Hepatocyte (in vitro differentiated cells): ENCODE data around the gene KDM4F. TPM values are rescaled to one million over a fixed set of nuclear protein-coding genes. Genes with fewer than 3 reads are reported as not detected.

Experiments used
- DNase-seq: peaks from one replicate; pipeline ENCODE4 v3.0.0-alpha.2; 2016; ENCODE audit warnings: low spot score
- H2AFZ ChIP-seq: fragments of 200-600 bp; sonication (generic); 2 replicates; pipeline ENCODE4 v1.6.0; 2016; ENCODE audit warnings: antibody characterized with exemption, mild to moderate bottlenecking
- H3K27ac ChIP-seq: fragments of 200-600 bp; sonication (generic); 2 replicates; pipeline ENCODE4 v1.5.1; 2016; ENCODE audit warnings: mild to moderate bottlenecking
- H3K27me3 ChIP-seq: fragments of 200-600 bp; sonication (generic); 2 replicates; pipeline ENCODE4 v1.6.1; 2016
- H3K36me3 ChIP-seq: fragments of 200-600 bp; sonication (generic); replicated peaks from 2 replicates; pipeline ENCODE4 v1.5.1; 2016; ENCODE audit warnings: low read depth; ENCODE audit not compliant: insufficient read depth
- H3K4me1 ChIP-seq: fragments of 200-600 bp; sonication (generic); 2 replicates; pipeline ENCODE4 v1.5.1; 2016; ENCODE audit warnings: mild to moderate bottlenecking, moderate library complexity; ENCODE audit not compliant: insufficient read depth
- H3K4me2 ChIP-seq: fragments of 200-600 bp; sonication (generic); 2 replicates; pipeline ENCODE4 v1.6.0; 2016
- H3K4me3 ChIP-seq: fragments of 200-600 bp; sonication (generic); 2 replicates; pipeline ENCODE4 v1.5.1; 2016; ENCODE audit warnings: mild to moderate bottlenecking
- H3K79me2 ChIP-seq: fragments of 200-600 bp; sonication (generic); 2 replicates; pipeline ENCODE4 v1.6.0; 2017; ENCODE audit warnings: mild to moderate bottlenecking
- H3K9me2 ChIP-seq: fragments of 200-600 bp; sonication (generic); replicated peaks from 2 replicates; pipeline ENCODE4 v1.6.0; 2017; ENCODE audit warnings: mild to moderate bottlenecking; ENCODE audit not compliant: insufficient read depth
- H3K9me3 ChIP-seq: fragments of 200-600 bp; sonication (generic); 2 replicates; pipeline ENCODE4 v1.5.1; 2016; ENCODE audit warnings: low read depth, mild to moderate bottlenecking
- H4K20me1 ChIP-seq: fragments of 200-600 bp; sonication (generic); 2 replicates; pipeline ENCODE4 v1.6.0; 2016; ENCODE audit warnings: mild to moderate bottlenecking; ENCODE audit not compliant: insufficient read depth, poor library complexity, severe bottlenecking
- CTCF ChIP-seq: fragments of 200-600 bp; sonication (generic); IDR thresholded peaks from 2 replicates; pipeline ENCODE4 v1.5.1; 2016; ENCODE audit warnings: antibody characterized with exemption, mild to moderate bottlenecking; ENCODE audit not compliant: poor library complexity
- EZH2 ChIP-seq: fragments of 200-600 bp; sonication (generic); IDR thresholded peaks from 2 replicates; pipeline ENCODE4 v1.6.1; 2016; ENCODE audit warnings: antibody characterized with exemption, mild to moderate bottlenecking, borderline replicate concordance
- EZH2phosphoT487 ChIP-seq: fragments of 200-600 bp; sonication (generic); IDR thresholded peaks from one replicate; pipeline ENCODE4 v1.6.1; 2018; ENCODE audit warnings: antibody characterized with exemption, mild to moderate bottlenecking, low read depth, moderate library complexity; ENCODE audit not compliant: unreplicated experiment, severe bottlenecking
- WGBS: methylation state at CpG from one replicate; pipeline ENCODE4 v1.1.6; 2016; ENCODE audit warnings: low lambda C conversion rate; ENCODE audit errors: missing lambda C conversion rate; 5-methylcytosine and 5-hydroxymethylcytosine counted together
- polyA plus RNA-seq: library from polyadenylated mRNA; unstranded; fragments of >200 nt; fragmentation: Nextera tagmentation; extraction: Ambion mirVana; gene quantifications from 2 replicates; pipeline ENCODE4 v1.2.1, GENCODE V29; 2016
- total RNA-seq: library from RNA; depleted of rRNA; stranded (reverse); fragments of >200 nt; gene quantifications from 2 replicates; pipeline ENCODE4 v1.2.3, GENCODE V29; 2014

The KDM4F gene
- total and polyA plus RNA-seq, 2 experiments from 2014 or later, result not detected

GRCh38 chr11:95086836-95087570 lies 37.8 kb downstream of the KDM4F start:
- H3K4me3 ChIP-seq, result no peak overlapping the region
- H2AFZ ChIP-seq, result no peak overlapping the region
- H3K4me1 ChIP-seq, result peaks cover 12% of the 10 kb centered on the region
- H3K9me2 ChIP-seq, result no peaks in the 10 kb centered on the region
- no peaks in the 10 kb centered on the region for H3K27me3 ChIP-seq
- H3K27ac ChIP-seq, result no peak overlapping the region
- no peak for DNase-seq
- no peaks in the 10 kb centered on the region for H3K9me3 ChIP-seq
- H3K4me2 ChIP-seq, result no peak overlapping the region
- peaks cover 13% of the 10 kb centered on the region for H3K79me2 ChIP-seq
- 97% methylated on average over 1 of the region's 1 CpG for WGBS
- no peak for TF ChIP-seq EZH2phosphoT487
- TF ChIP-seq EZH2, result no peak
- TF ChIP-seq CTCF, result no peak
- no peaks in the 10 kb centered on the region for H4K20me1 ChIP-seq
- H3K36me3 ChIP-seq, result no peaks in the 10 kb centered on the region

DNA sequence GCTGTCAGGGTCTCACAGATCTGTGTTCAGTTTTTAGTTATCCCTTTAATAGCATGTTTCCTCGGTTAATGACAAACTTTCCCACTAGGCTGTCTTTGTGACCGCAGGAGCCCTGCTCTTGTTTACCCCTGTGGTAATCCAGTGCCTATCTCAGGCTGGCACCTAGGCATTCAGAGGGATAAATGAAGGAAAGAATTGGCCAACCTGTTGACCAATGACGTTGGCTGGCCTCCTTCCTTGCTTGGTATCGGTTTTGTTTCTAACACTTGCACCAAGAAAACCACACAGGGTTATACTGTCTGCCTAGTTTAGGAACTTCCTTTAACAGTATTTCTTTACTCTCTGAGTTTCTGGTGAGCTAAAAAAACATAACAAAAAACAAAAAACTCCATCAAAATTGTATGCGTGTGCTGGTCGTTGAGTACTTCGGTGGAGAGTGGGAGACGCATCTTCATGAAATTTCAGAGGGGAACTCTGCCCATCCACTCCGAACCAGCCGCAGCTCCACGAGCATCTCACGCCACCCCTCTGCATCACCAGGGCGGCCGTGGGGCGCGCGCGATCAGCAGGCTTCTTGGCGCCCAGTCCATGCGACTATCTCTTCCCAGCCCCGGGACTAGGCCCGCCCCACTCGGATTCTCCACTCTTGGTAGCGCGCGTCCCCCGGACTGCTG lies 39.9 kb downstream of the KDM4F start:
- H2AFZ ChIP-seq, result peak overlapping the region; percentile 74
- H3K79me2 ChIP-seq, result peaks cover 13% of the 10 kb centered on the region
- no peak for DNase-seq
- H3K27me3 ChIP-seq, result no peaks in the 10 kb centered on the region
- peak overlapping the region; percentile 97 for H3K4me2 ChIP-seq
- H3K4me3 ChIP-seq, result peak overlapping the region; percentile 98
- no peaks in the 10 kb centered on the region for H3K9me2 ChIP-seq
- peak overlapping the region; percentile 97 for H3K27ac ChIP-seq
- H4K20me1 ChIP-seq, result no peaks in the 10 kb centered on the region
- 18% methylated on average over 24 of the region's 27 CpGs for WGBS
- H3K4me1 ChIP-seq, result peaks cover 25% of the 10 kb centered on the region
- H3K9me3 ChIP-seq, result no peaks in the 10 kb centered on the region
- TF ChIP-seq EZH2, result no peak
- no peak for TF ChIP-seq EZH2phosphoT487
- no peak for TF ChIP-seq CTCF
- H3K36me3 ChIP-seq, result no peaks in the 10 kb centered on the region

- Histone ChIP-seq H4K20me1 (no peaks in the 10 kb centered on the region), H3K36me3 (no peaks in the 10 kb centered on the region), H3K79me2 (peaks cover 13% of the 10 kb centered on the region), H3K27me3 (no peaks in the 10 kb centered on the region), H3K4me3 (peak within 1 kb of the TSS; percentile 98), H3K27ac (peak within 1 kb of the TSS; percentile 97), H3K9me2 (no peaks in the 10 kb centered on the region), H3K4me2 (peak within 1 kb of the TSS; percentile 97), H3K4me1 (peaks cover 25% of the 10 kb centered on the region), H3K9me3 (no peaks in the 10 kb centered on the region), H2AFZ (peak within 1 kb of the TSS; percentile 97)
- peak; percentile 94 for DNase-seq
- TF ChIP-seq EZH2 (no peak), EZH2phosphoT487 (no peak), CTCF (no peak)
- WGBS, result 2% methylated on average over 90 of the region's 106 CpGs
Observed at GRCh38 chr11:95089620-95090542, 40.7 kb downstream of the KDM4F start, which contains the start of gene ENDOD1. Gene ENDOD1 (plus strand): TSS chr11:95089846. CDS start chr11:95089928, 82 bp downstream.
